AG09309 (cell line): Measurements from ENCODE around the gene IQSEC1.

Experiments used
- DNase-seq: peaks from one replicate; pipeline ENCODE4 v3.0.0-alpha.2; 2010; ENCODE audit warnings: low read depth
- H3K4me3 ChIP-seq: 2 replicates; pipeline ENCODE4 v1.5.1; 2011; ENCODE audit warnings: mild to moderate bottlenecking, low read depth, low read length, moderate library complexity; ENCODE audit not compliant: control insufficient read depth
- CTCF ChIP-seq: IDR thresholded peaks from 2 replicates; pipeline ENCODE4 v1.5.1; 2011; ENCODE audit warnings: mild to moderate bottlenecking, low read depth, low read length, inconsistent platforms; ENCODE audit not compliant: insufficient read depth, control insufficient read depth; ENCODE audit errors: missing control alignments

IQSEC1 gene

GRCh38 chr3:13070391-13071070 lies 2.7 kb downstream of the IQSEC1 start:
- H3K4me3 ChIP-seq, result no peak overlapping the region
- DNase-seq, result no peak
- no peak for TF ChIP-seq CTCF

- no peak for DNase-seq
- no peak overlapping the region for H3K4me3 ChIP-seq
- no peak for TF ChIP-seq CTCF
Observed at GRCh38 chr3:13069495-13069894, 3.7 kb downstream of the IQSEC1 start.

GRCh38 chr3:13068269-13069010 lies 4.8 kb downstream of the IQSEC1 start:
- no peak overlapping the region for H3K4me3 ChIP-seq
- TF ChIP-seq CTCF, result no peak
- DNase-seq, result no peak

- no peak for TF ChIP-seq CTCF
- no peak overlapping the region for H3K4me3 ChIP-seq
- DNase-seq, result no peak
Observed at GRCh38 chr3:13067778-13068177, 5.5 kb downstream of the IQSEC1 start.

GRCh38 chr3:13066834-13067233 lies 6.4 kb downstream of the IQSEC1 start:
- no peak for DNase-seq
- TF ChIP-seq CTCF, result no peak
- H3K4me3 ChIP-seq, result no peak overlapping the region

- no peak for DNase-seq
- no peak for TF ChIP-seq CTCF
- no peak overlapping the region for H3K4me3 ChIP-seq
Observed at GRCh38 chr3:13066236-13066635, 7.0 kb downstream of the IQSEC1 start.
